GM21723 (cell line): ENCODE measurements around the gene CABP4.

Source experiments
- ATAC-seq: cut with Tn5 transposase; IDR thresholded peaks from one replicate; pipeline ENCODE4 v1.9.1; 2021; ENCODE audit warnings: mild to moderate bottlenecking, moderate library complexity; ENCODE audit not compliant: unreplicated experiment

Gene CABP4

DNA sequence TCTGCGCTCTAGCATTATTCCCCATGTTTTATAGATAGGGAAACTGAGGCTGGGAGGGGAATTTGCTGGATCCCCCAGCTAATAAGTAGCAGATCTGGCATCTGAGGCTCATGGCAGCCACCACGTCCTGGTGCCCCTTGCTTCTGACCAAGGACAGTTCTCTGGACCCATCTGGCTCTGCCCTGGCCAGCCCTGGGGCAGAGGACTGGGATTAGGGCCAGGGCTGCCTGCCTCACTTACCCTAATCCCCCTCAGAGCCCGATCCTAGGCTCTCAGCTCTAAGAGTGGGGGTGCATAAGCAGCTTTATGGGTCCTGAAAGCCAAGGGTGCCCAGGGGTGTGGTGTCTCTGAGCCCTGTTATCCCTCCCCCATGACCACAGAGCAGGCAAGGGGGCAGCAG, at the start of gene CABP4:
Gene CABP4 (plus strand): TSS at position 301 of the 400 bp plus-strand sequence. CDS start 70 bp downstream, at position 371.
- no peak for ATAC-seq

DNA sequence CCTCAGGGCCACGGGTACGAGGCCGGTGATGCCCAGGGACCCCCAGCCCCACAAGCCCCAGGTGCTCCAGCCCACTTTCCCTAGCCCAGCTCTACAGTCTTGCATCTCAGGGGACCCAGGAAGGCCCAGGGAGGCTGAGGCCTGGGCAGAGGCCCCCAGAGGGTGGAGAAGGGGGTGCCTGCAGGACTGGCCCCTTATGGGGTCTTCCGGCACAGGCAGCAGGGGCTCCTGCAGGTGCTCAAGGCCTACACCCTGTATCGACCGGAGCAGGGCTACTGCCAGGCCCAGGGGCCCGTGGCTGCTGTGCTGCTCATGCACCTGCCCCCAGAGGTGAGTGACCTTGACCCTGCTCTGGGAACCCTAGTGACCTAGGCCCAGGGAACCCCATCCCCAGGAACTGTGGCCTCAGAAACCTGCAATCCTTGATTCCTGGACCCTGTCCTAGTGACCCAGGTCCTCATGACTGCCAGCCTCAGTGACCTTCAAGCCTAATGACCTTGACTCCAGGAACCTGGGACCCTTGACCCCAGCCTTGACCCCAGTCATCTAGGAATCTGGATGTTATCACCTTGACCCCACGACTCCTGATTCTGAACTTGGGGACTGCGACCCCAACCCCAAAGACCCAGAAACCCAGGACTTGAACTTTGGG, 49.3 kb upstream of the CABP4 start:
- ATAC-seq = no peak

DNA sequence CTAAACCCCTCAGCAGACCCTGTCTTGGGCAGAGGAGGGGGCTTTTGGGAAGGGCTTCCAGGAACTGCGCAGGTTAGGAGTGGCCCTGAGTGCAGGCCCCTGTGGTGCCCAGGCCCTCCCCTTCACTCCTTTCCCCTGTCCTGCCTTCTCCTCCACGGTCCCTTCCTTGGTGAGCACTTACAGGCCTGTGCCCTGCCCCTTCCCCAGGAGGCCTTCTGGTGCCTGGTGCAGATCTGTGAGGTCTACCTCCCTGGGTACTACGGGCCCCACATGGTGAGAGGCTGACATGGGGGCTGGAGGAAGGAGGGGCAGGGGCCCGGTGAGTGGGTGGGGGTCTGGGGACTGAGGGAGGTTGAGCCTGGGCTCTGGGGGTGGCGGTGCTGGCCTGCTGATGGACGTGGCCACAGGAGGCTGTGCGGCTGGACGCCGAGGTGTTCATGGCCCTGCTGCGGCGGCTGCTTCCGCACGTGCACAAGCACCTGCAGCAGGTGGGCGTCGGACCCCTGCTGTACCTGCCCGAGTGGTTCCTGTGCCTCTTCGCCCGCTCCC, 48.7 kb upstream of the CABP4 start:
- no peak for ATAC-seq

DNA sequence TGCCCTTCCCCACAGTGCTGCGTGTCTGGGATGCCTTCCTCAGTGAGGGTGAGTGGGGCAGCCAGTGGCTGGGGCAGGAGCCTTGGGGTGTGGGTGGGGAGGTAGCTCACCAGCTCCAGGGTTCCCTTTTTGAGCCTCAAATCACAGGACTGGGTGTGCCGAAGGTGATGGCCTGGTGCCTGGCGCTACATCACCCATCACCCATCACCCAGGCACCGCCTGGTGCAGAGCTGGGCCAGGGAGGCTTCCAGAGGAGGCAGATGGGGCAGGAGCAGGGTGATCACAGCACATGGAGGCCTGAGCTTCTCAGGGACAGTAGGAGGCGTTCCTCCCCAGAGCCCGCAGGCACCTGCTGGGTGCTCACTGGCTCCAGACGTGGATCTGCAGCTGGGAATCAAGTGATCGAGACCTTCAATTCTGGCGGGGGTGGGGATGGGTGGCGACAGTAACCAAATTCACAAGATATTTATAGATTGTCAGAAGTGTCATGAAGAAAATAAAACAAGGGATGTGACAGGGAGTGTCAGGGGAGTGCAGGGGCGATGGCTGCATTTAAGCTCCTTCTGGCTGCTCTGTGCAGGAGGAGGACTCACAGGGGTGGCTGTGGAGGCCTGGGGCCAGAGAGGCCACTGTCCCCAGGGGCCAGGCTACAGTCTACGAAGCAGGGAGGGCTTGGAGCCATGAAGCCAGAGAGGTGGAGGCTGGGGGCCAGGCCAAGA, 48.0 kb upstream of the CABP4 start:
- no peak for ATAC-seq

DNA sequence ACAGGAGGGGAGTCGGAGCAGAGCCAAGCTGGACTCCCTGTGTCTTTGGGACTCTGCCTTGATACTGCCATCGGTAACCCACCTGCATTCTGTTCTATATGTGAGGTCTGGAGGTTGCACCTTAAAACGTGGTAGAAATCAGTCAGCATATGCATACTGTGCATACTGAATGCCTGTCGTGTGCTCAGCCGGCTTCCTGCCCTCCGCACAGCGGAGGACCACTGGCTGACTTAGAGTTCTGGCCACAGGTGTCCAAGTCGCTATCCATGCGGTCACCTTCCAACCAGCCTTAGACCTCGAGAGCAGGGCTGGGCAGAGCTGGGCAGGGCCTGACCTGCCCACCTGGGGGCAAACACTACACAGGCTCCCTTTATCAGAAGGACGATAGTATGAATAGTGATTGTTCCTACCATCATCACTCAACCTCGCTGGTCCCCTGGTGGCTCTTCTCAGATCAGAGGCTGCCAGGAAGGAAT, 47.4 kb upstream of the CABP4 start:
- ATAC-seq = no peak

DNA sequence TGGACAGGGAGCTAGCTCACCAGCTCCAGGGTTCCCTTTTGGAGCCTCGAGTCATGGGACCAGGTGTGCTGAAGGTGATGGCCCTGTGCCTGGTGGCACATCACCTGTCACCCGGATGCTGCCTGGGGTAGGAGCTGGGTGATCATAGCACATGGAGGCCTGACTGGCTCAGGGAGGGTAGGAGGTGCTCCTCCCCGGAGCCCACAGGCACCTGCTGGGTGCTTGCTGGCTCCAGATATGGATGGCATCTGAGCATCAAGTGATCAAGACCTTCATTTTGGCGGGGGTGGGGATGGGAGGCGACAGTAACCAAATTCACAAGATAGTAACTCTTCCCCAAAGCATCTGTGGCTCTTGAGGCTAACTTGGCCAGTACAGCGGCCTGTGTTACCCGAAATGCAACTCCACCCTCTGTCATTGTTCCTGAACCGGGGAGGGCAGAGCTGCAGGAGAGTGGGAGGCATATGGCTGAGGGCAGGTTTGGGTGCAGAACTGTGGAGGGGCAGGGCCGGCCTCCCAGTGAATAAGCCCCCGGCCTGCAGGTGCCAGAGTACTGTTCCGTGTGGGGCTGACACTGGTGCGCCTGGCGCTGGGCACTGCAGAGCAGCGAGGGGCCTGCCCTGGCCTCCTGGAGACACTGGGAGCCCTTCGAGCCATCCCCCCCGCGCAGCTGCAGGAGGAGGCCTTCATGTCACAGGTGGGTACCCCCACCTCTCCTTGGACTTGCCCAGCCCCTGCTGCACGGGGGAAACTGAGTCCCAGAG, 46.5 kb upstream of the CABP4 start:
- ATAC-seq = no peak

DNA sequence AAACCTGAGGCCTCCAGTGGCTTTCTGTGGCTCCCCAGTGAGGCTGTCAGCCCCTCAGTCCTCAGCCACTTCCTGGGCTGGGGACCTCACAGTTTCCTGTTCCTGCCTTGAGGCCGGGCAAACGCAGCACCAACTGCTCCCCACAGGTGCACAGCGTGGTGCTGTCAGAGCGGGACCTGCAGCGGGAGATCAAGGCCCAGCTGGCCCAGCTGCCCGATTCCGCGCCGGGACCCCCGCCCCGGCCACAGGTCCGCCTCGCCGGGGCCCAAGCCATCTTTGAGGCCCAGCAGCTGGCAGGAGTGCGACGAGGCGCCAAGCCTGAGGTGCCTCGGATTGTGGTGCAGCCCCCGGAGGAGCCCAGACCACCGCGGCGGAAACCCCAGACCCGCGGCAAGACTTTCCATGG, 45.9 kb upstream of the CABP4 start:
- ATAC-seq = peak; percentile 55

DNA sequence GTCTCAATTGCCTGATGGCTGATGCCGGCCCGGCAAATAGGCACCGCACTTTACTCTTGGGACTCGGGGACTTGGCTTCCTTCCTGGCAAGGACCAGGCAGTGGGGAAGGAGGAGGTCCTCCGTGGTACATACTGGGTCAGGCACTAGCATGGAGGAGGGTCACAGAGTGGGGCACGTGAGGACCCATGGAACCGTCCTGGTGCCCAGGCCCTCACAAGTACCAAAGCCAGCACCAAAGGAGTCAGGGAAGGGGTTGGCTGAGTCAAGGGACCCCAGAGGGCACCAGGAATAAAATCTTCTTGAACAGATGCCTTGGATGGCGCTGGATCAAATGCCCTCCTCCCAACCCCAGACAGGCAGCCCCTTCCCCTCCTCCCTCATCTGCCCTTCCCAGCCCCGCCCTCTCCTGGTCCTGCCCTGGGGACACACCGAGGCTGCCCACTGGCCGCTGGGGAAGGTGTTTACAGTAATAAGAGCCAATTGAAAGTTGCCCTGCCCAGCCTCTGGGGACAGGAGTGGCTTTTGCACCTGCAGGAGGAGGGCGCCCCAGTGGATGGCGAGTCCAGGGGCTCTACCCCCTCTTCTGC, 45.3 kb upstream of the CABP4 start:
- ATAC-seq = no peak

DNA sequence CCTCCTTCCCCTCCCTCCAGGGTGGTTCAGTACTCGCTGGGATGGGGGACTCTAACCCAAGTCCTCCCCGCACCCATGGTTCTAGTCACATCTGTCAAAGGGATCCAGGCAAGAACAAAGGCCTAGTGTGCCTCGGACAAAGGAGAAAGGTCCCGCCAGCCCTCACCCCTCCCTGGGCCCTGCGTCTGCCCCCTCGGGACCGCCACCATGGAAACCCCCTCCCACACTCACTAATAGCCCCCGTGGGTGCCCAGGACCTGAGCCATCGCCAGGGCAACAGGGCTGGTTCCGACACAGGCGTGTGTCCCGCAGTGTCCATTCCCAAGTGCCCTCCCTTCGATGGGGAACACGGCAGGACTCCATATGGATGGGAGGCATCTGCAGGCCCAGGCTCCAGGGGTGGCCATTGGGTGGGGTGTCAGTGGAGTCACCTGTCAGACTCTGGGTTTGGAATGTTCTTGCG, 44.8 kb upstream of the CABP4 start:
- ATAC-seq = no peak

DNA sequence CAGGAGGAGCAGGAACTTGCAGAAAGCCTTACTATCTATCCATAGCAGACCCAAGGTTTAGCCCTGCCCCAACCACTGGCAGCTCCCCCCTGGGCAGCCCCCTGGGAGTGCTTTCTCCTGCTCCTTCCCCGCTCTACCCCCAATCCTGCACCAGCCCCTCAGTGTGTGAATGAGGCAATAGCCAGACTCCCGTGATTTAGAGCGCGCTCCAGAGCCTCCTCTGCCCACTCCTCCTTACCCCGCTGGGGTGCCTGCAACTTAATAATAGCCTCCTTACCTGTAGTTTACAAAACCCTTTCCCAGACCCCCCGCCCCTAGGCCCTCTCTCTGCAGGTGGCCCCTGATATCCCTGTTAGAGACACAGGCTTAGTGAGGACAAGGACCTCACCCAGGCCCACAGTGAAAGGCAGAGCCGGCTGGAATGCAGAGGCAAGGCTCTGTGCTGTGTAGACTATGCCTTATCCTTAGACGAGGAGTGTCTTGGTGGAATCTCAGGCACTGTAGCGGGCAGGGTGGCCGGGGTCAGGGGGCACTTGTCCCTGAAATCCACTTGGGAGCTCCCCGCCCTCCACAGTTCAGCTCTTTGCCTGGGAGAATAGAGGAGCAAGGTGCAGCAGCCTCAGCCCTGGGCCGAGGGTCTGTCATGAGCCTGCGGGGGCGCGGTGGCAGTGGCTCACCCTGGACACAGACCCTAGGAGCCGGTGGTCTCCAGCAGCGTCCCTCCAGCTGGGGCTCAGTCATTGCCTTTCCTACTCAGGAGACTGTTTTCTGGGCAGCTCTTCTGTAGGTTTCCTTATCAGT, 44.0 kb upstream of the CABP4 start:
- ATAC-seq = no peak

DNA sequence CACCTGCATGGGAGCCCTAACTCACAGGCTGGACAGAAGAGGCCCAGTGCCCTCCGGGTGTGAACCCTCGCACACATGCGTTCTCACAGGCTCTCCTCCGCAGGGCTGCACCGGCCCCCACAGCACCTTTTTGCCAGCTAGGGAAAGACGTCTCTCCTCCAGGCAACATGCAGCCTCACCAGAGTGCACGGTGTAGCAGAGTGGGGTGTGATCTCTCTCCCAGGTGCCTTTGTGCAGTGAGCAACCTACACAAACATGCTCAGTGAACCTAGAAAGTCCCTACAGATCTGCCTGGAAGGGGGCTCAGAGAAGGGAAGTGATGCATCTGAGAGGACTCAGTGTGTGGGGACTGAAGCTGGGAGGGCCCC, 43.4 kb upstream of the CABP4 start:
- ATAC-seq = no peak

DNA sequence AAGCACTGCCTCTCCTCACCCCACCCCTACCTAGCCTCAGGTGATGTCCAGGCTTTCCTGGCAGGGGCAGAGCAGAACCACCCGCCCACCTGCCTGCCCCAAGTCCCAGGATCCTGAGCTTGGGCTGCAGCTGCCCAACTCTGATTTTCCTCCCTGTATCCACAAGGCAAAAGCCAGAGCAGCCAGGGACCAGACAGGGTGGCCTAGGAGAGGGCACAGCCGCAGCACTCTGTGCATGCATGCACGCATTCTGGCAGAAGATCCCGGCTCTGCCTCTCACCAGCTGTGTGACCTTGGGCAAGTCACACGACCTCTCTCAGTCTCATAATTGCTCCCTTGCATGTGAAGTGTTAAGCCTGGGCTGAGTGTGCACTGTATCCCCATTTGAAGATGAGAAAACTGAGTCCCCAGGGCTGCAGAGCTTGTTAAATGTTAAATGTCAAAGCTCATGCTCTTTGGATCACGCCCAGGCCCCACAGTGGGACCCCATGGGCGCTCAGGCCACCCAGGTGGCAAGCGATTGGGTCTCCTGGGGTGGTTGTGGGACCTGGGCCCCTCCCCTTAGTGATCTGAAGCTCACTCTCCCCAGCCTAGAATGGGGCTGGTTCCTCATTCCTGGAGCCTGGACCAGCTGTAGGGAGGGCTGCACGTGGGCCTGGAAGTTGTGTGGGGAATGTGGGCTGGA, 42.5 kb upstream of the CABP4 start:
- no peak for ATAC-seq

DNA sequence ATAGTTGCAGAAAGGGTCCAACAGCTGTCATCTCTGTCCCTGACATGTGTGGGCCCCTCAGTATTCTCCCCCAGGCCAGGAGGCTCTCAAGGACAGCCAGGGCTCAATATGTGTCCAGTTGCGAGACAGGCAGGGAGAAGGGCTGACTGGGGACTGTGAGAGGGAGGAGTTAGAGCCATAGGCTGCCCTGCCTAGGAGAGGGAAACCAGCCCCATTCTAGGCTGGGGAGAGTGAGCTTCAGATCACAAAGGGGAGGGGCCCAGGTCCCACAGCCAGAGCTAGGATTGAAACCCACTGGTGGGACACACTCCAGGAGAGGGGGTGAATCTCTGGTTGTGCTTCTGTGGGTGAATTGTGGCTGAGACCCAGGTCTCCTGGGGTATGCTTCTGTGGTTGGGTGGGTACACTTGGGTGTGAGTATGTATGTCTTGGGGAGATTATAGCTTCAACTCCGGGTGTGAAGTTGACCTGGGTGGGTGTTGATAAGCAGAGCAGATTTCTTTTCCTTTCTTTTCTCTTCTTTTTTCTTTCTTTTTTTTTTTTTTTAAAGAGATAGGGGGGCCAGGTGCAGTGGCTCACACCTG, 41.8 kb upstream of the CABP4 start:
- no peak for ATAC-seq

DNA sequence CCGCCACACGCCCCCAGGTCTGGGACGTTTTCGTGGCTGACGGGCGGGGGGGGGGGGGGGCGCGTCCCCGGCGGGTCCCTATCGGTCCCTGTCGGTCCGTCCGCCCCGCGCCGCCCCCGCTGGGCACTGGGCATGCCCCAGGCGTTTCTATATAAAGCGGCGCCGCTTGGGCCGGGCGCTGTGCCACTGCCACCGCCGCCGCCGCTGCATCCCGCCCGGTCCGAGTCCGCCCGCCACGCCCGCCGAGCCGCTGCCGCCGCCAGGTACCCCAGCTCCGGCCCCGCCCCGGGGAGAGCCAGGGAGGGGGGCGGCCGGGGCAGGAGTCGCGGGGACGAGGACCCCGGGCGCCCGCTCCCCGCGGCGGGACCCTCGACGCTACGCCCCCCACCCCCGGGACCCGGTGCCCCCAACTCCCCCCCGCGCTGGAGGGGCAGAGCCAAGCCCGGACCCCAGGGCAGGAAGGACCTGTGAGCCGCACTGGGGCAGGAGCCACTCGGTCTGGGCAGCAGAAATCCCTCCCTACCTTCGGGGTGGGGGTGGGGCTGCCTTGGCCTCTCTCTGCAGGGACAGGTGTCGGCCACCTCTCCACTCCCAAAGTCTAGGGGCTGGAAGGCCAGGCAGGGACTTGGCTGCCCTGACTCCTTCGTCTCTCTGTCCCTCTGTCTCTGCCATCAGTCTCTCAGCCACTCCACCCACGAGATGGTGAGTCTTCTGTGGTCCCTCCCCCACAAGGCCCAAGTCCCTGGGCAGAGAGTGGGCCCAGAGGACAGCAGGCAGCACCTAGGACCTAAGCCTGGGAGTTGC, 39.5 kb upstream of the CABP4 start, which contains the start of gene CARNS1:
Gene CARNS1 (plus strand): TSS at position 178 of the 804 bp plus-strand sequence. CDS start 522 bp downstream, at position 700.
- no peak for ATAC-seq

DNA sequence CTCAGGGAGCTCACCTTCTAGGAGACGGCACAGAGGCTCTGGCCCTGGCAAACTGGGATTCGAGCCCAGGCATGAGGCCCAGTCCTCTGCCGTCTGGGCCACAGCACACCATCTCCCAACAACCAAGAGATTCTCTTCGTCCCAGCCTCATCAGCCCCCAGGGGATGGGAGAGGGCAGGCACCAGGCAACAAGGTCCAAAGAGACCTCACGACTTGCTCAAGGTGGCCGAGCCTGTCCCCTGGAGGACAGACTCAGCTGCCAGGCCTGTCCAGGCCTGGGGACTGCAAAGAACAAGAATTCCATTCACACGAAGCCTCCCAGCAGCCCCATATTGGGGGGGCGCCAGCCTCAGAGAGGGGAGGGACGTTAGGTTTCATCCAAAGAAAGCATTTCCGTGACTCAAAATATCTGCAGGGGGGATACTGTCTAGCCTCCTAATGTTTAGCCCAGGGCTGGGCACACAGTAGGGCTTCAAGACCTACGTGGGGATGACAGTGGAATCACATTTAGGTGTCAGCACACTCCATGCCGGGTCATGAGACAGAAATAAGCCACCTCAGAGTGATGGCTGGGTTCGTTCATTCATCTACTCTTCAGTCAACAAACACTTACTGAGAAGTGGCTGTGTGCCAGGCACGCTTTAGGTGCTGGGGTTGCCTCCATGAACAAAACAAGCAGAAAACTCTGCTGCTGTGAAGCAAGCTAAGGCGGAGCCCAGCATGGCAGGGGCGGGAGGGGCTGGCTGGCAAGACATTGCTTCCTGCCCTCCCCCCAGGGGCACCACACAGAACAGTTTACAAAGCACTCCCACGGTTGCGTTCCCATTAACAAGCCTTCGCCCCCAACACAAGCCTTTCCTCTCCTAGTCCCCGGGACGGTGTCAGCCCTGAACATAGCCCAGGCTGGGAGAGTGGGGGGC, 38.5 kb upstream of the CABP4 start:
- ATAC-seq = no peak

DNA sequence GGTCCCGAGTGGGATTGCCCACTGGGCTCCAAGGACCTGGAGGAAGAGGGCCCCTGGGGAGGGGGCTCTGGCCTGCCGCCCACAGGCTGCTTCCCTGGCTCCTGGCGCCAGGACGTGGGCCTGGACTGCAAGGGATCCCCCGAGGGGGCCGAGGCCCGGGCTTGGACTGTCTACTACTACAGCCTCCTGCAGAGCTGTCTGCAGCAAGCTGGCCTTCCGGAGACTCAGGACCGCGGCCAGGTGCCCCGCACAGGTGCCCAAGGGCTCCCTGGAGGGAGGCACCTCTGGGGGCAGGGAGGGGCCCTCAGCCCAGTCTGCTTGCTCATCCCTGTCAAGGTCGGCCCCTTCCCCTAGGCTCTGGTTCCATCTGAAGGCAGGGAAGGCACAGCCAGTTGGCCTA, 37.7 kb upstream of the CABP4 start:
- no peak for ATAC-seq
